ENCODE results near the gene CCND1. TPM values are rescaled to one million over a fixed set of nuclear protein-coding genes. Genes with fewer than 3 reads are reported as not detected.

The CCND1 gene
- total RNA-seq, 1 experiment from 2014 or later: 91.0 TPM

DNA sequence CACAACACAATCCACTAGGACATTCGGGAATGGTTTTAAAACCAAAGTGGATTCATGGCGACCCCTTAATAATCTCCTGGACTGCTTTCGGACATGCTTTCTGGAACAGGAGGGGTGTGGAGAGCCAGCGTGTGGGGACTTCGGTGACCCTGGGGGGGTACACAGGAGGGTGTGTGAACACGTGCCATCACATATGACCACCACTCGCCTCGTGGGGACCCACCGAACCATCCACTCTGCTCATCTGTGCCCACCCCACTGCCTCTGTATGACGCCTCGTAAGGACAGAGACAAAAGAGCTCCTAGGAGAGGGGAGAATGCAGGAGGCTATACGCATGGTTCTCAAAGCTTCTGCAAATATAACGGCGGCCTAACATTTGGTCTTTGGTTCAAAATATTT is 25.3 kb downstream of the CCND1 start:
- no peak for DNase-seq (ENCODE audit: low read depth)

DNA sequence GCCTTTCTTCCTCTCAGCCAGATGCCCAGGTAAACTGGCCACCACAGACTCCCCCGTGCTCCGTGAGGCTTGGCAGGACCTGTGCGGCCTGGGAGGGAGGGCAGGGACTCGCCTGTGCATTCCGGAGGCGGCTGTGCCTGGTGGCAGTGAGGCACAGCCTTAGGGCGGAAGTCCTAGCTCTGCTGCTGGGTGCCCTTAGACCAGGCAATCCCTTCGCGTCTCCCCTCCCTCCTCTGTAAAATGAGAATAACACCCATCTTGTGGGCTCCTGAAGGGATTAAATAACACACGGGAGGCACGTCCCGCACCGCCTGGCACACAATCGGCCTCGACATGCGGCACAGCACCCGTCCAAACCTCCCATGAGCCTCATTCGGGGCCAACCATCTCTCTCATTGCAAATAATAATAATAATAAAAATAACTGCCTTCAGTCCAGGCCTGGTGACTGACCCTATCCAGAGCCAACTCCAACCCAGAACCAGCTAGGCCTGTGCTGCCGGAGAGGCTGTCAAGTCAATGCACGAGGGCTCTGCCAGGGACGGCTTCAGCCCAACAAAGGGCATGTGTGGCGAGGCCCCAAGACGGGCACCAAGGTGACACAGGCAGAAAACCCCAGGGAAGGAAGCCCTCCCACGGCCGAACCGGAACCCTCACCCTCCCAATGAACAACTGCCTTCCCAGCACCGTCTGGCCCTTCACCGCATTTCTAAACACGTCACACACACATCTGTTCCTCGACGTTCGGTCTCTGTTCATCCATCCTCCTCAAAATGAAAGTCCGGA is 26.0 kb downstream of the CCND1 start:
- no peak for DNase-seq (ENCODE audit: low read depth)

- no peak for DNase-seq (ENCODE audit: low read depth)
Observed at GRCh38 chr11:69667619-69668604, 27.0 kb downstream of the CCND1 start.

GRCh38 chr11:69669486-69669885 is 28.5 kb downstream of the CCND1 start:
- no peak for DNase-seq (ENCODE audit: low read depth)

DNA sequence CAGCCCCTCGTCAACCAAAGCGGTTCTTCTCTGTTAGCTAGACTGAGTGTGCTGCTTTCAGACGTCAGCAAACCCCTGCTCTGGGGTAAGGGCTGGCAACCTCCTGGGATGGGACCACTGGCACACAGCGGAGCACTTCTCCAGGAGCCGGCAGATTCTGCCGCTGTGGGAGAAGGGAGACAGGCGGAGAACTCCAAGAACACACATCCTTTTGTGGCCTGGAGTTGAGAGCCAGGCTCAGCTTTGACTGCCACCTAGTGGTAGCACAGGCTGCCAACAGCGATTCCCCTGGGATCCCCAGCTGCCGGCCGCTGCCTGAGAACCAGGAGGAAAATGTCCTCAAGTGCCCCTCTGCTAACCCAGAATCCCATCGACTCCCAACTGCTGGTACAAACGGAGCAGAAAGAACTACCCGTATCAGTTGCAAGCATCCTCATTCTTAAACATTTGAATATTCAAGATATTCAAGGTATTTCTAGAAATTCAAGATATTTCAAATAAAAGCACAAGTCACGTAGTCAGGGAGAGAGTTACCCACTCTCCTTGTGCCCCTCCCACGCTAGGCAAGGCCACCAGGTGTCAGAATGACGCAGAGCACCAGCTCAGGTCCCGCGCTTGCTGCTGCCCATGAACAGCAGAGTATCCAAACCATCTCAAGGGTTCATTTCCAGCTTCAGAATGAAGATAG is 29.3 kb downstream of the CCND1 start:
- DNase-seq (ENCODE audit: low read depth): peak; percentile 64

GRCh38 chr11:69671734-69672465 is 30.9 kb downstream of the CCND1 start:
- DNase-seq (ENCODE audit: low read depth): no peak

DNA sequence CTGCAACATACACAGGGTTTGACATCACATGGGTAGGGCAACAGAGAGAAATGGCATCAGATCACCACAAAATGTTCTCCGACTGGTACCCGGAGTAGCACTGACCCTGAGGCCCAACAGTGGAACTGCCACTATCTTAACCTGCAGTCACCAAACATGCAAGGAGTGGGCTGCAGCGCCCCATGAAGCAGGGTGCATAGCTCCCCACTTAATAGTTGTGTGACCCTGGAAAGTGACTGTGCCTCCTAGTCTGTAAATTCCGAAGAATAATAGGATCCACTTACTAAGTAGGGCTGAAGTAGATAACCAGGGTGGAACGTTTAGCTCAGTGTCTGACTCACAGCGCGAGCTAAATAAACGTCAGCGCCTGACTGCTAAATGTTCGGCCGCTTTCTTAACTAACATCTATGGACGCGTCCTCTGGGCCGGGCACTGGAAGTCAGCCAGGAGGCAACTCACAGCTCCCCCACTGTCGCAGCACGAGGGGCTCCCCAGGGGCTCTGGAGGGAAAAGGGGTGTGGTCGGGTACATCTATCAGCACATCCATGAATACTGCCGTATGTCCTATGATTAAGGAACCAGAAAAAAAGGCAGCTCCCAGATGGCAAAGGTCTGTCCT is 33.4 kb downstream of the CCND1 start:
- peak; percentile 71 for DNase-seq (ENCODE audit: low read depth)

DNA sequence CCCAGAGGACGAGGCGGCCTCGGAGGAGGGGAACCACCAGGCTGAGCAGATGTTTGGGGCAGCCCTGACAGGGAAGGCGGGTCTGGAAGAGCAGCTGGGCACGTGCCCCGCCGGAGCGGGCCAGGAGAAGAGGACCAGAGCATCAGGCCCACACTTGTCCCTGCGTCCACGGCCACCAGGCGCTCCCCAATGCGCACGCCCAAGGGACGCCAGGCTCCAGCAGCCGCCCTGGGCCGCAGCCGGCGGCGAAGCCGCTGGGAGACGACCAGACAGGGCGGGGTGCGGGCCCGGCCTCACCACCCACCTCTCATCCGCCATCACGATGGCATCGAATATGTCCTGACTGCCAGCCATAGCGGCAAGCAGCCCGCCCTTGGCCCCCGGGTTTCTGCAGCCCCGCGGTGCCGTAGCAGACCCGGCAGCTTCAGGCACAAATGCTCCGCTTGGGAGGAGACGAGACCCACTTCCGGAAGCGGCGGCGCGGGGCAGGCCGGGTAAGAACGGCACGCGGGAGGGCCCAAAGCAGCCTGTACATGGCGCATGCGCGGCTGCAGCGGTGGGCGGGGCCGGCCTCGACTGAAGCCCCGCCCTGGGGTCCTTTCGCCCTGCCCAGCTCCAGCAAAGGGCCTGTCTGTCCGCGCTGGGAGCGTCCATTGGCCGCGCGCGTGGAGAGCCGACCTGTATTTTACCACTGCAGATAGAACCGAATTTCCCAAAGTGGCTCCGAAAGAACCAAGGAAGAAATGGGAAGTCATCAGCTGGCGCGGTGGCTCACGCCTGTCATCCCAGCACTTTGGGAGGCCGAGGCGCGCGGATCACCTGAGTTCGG is 34.1 kb downstream of the CCND1 start, which contains the start of gene LTO1:
TSS of gene LTO1 (minus strand) at position 468 of the 829 bp plus-strand sequence. CDS start at position 354, 114 bp downstream.
- peak; percentile 93 for DNase-seq (ENCODE audit: low read depth)

DNA sequence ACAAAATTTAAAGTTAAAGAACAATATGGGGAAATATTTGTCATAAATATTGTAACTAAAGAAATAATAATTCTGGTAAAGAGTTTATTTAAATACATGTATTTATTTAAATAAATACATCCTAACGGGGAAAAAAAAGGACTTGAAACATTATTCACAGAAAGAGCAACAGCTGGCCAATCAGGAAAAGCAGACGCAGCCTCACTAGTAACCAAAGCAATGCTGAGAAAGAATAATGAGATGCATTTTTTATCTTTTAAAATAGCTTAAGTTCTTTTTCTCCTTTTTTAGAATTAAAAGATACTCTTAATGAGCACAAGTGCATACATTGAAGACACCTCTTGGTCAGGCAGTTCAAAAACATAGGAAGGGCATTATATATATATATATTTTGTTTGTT is 36.8 kb downstream of the CCND1 start:
- DNase-seq (ENCODE audit: low read depth): no peak

- DNase-seq (ENCODE audit: low read depth): no peak
Observed at GRCh38 chr11:69680688-69681087, 39.7 kb downstream of the CCND1 start.

DNA sequence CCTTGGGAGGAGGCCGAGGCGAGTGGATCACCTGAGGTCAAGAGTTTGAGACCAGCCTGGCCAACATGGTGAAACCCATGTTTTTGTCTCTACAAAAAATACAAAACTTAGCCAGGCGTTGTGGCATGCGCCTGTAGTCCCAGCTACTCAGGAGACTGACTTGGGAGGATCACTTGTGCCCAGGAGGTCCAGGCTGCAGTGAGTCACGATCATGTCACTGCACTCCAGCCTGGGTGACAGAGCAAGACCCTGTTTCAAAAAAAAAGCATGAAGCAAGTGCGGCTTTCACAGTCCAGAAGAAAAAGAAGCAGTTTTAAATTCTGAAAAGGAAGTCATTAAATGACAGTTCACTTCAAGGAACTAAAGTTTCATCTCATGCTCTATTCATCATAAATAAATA is 41.3 kb downstream of the CCND1 start:
- DNase-seq (ENCODE audit: low read depth): peak; percentile 61

DNA sequence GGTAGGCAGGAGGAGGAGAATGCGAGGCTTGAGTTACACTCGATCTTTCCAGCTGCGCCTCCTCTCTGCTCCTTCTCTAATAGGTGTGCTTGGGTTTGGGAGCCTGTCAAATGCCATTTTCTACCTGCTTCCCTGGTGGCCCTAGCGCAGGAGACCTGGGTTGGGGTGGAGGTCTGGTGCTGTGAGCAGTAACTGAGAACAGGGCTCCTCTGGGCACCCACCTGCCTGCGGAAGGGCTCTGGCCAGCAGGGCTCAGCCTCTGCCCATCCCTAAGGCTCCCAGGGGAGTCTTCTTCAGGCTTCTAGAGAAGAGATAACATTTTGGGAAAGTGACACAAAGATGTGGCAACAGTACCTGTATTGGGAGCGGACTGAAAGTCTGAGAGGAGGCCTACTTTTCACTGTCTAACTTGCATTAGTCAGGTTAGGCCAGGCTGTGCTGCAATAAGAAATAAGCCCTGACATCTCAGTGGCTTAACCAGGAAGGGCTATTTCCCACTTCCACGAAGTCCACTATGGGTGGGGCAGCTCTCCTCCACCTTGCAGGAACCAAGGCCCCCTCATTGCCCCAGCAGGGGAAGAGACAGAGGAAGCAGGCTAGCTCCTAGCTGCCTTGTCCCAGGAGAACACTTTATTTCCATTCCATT is 41.8 kb downstream of the CCND1 start:
- no peak for DNase-seq (ENCODE audit: low read depth)

DNA sequence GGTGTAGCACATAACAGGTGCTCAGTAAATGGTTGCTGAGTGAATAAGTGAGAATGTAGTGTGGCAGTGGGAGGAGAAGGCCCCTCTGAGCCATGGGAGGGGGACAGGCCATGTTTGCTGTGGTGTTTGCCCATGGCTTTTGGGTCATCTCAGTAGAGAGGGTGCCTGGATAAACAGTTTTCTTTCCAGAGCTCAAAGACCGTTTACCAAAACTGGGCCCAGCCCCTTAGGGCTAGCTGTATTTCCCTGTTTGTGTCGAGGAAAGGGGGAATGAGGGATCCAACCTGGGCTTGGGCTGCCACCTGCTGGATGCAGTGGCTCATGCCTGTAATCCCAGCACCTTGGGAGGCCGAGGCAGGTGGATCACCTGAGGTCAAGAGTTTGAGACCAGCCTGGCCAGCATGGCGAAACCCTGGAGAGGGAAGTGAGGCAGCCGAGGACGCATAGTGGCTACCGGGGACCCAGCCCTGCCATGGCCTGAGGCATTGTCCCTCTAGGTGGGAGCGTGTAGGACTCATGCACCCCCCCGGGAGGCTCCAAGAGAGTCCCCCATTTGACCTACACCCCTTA is 42.9 kb downstream of the CCND1 start:
- DNase-seq (ENCODE audit: low read depth): peak; percentile 37

DNA sequence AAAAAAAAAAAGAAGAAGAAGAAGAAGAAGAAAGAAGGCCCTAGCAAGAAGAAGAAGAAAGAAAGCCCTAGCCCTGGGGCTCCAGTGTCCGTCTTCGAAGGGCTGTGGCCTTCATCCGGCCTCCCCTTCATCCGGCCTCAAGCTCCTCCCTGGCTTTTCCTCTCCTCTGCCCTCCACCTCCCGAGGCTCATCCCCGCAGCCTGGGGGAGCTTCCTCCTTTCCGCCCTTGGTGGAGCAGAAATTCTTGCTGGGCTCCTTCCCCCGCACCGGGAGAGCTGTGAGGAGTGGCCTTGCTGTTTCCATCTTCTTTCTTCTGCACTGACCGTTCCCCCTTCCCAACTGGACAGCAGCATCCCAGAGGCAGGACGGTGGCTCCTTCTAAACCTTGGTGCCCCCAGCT is 43.7 kb downstream of the CCND1 start:
- DNase-seq (ENCODE audit: low read depth): no peak

GRCh38 chr11:69685348-69685747 is 44.4 kb downstream of the CCND1 start:
- DNase-seq (ENCODE audit: low read depth): no peak

GRCh38 chr11:69686452-69686851 is 45.5 kb downstream of the CCND1 start:
- no peak for DNase-seq (ENCODE audit: low read depth)

- no peak for DNase-seq (ENCODE audit: low read depth)
Observed at GRCh38 chr11:69686856-69687255, 45.9 kb downstream of the CCND1 start.

DNA sequence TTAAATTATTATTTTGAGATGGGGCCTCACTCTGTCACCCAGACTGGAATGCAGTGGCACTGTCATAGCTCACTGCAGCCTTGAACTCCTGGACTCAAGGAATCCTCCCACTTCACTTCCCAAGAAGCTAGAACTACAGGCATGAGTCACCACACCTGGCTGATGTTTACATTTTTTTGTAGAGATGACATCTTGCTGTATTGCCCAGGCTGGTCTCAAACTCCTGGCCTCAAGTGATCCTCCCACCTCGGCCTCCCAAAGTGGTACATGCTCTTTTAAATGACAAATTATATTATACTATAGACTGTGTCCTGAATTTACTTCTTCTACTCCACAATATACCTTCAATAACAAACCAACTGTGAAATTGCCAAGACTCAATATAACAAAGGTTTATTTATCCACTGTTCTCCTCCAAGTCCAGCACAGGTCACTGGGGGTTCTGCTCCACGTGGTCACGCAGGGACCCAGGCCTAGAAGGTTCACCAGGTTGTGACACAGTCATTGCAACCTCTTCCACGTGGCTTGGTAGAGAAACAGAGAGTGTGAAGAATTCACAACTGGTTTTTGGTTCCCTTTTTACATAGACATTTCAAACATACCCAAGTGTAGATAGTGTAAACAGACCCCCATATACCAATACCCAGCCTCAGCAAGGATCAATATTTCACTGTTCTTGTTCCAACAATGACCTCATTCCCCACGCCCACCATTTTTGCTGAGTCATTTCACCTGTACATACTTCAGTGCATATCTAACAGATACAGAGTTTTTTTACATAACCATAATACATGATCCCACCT is 47.2 kb downstream of the CCND1 start:
- DNase-seq (ENCODE audit: low read depth): peak; percentile 37
